Measurements from ENCODE around the gene ZFYVE9.
"Not testable (repeated sequence)": the region's sequence is repeated elsewhere in the genome, so short reads cannot be mapped to it uniquely, and the experiment has no call there.

ZFYVE9 gene

DNA sequence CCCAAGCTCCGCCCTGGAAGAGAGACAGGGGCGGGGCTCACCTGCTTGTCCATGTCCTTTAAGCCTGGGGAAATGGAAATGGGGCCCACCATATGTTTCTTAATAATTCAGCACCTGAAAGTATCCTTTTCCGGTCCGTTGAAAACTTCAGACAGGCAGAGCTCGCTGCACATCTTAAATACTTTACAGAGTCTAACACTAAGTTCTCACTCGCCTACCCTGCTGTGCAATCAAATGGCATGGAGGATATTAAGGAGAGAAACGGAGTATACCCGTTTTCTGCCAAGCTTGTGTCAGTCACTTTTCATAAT, 224.6 kb downstream of the ZFYVE9 start:
- H3K4me3 ChIP-seq (ENCODE audit: low read depth, low read length) = peak overlapping the region; percentile 94
- DNase-seq (ENCODE audit: low read depth) = no peak
- TF ChIP-seq, protein P1, sequence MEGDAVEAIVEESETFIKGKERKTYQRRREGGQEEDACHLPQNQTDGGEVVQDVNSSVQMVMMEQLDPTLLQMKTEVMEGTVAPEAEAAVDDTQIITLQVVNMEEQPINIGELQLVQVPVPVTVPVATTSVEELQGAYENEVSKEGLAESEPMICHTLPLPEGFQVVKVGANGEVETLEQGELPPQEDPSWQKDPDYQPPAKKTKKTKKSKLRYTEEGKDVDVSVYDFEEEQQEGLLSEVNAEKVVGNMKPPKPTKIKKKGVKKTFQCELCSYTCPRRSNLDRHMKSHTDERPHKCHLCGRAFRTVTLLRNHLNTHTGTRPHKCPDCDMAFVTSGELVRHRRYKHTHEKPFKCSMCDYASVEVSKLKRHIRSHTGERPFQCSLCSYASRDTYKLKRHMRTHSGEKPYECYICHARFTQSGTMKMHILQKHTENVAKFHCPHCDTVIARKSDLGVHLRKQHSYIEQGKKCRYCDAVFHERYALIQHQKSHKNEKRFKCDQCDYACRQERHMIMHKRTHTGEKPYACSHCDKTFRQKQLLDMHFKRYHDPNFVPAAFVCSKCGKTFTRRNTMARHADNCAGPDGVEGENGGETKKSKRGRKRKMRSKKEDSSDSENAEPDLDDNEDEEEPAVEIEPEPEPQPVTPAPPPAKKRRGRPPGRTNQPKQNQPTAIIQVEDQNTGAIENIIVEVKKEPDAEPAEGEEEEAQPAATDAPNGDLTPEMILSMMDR (IDR thresholded peaks at IDR 0.05; ENCODE audit: insufficient read depth, low read depth, low read length, missing control alignments) = no peak

DNA sequence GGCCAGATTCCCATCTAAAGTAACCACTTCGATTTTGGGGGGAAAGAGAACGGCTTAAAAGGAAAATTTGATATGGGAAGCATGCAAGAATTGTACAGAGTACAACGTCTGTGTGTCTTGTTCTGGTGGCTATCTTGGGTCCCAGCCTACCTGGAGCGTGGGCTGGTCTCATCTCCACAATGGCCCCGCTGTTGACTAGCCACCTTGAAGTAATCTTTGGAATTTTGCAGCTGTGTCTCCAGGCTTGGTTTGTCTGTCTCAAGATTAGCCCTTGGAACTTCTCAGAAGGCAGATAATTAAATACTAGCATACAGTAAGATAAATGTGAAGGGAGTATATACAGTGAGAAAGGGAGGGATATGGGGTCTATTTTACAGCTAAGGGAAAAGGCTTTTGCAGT, 225.4 kb downstream of the ZFYVE9 start:
- no peak for DNase-seq (ENCODE audit: low read depth)
- no peak overlapping the region for H3K4me3 ChIP-seq (ENCODE audit: low read depth, low read length)
- TF ChIP-seq, protein P1 (IDR thresholded peaks at IDR 0.05; ENCODE audit: insufficient read depth, low read depth, low read length, missing control alignments) = no peak

DNA sequence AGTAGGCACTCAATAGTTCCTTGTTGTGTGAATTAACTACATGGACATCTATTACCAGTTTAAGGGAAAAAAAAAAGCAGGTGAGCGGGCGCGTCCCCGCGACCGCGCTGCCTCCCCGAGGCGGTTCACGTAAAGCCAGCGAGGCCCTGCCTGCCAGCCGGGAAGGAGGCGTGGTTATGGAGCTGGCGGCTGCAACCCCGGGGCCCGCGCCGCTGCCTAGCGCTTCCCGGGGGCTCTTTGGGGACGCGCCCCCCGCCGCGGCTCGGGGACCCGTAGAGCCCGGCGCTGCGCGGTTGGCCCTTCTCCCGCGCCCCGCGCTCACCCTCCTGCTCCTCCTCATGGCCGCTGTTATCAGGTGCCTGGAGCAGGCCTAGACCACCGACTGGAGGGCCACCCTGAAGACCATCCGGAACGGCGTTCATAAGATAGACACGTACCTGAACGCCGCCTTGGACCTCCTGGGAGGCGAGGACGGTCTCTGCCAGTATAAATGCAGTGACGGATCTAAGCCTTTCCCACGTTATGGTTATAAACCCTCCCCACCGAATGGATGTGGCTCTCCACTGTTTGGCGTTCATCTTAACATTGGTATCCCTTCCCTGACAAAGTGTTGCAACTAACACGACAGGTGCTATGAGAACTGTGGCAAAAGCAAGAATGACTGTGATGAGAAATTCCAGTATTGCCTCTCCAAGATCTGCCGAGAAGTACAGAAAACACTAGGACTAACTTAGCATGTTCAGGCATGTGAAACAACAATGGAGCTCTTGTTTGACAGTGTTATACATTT, 226.7 kb downstream of the ZFYVE9 start:
- TF ChIP-seq, protein P1 (IDR thresholded peaks at IDR 0.05; ENCODE audit: insufficient read depth, low read depth, low read length, missing control alignments) = no peak
- H3K4me3 ChIP-seq (ENCODE audit: low read depth, low read length) = peak overlapping the region; percentile 33
- peak; percentile 56 for DNase-seq (ENCODE audit: low read depth)

DNA sequence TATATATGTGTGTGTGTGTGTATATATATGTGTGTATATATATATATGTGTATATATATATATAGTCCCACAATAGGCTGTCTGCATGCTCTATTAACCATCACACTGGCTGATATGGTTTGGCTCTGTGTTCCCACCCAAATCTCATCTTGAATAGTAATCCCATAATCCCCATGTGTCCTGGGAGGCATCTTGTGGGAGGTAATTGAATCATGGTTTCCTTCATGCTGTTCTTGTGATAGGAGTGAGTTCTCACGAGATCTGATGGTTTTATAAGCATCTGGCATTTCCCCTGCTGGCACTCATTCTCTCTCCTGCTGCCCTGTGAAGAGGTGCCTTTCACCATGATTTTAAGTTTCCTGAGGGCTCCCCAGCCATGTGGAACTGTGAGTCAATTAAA, 228.0 kb downstream of the ZFYVE9 start:
- DNase-seq (ENCODE audit: low read depth); H3K4me3 ChIP-seq (ENCODE audit: low read depth, low read length): not testable (repeated sequence)

DNA sequence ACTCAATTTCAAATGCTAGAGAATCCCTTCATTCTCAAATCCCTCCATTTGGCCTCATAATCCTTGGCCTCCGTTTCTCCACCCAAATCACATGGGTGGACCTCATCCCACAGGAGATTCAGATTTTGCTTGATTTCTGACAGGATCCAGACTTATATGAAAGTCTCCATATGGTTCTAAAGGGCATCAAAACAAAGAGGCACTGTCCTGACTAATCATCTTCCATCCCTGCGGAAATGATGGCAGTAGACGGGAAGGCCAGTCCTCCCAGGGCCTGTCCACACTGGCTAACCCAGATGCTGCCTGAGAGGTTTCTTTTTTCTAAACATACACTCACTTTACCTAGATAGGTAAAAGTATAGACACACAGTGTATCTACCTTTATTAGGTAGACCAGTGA, 243.5 kb downstream of the ZFYVE9 start:
- DNase-seq (ENCODE audit: low read depth) = no peak
- H3K4me3 ChIP-seq (ENCODE audit: low read depth, low read length) = no peak overlapping the region
- TF ChIP-seq, protein P1 (IDR thresholded peaks at IDR 0.05; ENCODE audit: insufficient read depth, low read depth, low read length, missing control alignments) = no peak

DNA sequence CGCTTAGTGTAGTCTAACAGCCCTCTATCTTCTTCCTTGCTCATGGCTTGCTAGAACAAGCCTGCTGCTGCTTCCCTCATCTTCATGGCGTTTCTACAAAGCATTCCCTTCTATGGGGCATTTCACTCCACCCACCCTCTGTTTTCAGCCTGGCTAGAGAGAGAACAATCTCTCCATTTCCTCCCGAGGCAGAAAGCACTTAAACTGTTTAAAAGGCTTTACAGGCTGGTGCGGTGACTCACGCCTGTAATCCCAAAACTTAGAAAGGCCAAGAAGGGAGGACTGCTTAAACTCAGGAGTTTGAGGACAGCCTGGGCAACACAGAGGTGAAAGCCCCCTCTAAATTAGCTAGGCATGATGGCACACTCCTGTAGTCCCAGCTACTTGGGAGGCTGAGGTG, 244.6 kb downstream of the ZFYVE9 start:
- H3K4me3 ChIP-seq (ENCODE audit: low read depth, low read length) = no peak overlapping the region
- TF ChIP-seq, protein P1 (IDR thresholded peaks at IDR 0.05; ENCODE audit: insufficient read depth, low read depth, low read length, missing control alignments) = no peak
- DNase-seq (ENCODE audit: low read depth) = no peak

DNA sequence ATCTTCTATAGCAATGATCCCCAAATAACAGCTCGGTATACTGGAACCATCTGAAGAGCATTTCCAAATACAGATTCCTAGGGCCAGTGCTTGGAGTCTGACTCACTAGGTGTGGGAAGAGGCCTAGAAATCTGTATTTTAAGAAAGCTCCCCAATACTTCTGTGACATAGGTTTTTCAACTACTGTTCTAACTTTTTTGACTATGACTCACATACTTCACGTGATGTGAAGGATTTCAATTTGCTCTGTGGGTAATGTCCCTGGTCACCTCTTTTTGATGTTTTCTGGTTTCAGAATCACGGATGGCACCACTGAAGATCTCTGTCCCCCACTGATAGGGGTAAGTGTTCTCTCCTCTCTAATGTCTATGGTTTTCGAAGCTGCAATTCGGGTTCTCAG, 251.3 kb downstream of the ZFYVE9 start:
- H3K4me3 ChIP-seq (ENCODE audit: low read depth, low read length) = no peak overlapping the region
- DNase-seq (ENCODE audit: low read depth) = no peak
- TF ChIP-seq, protein P1 (IDR thresholded peaks at IDR 0.05; ENCODE audit: insufficient read depth, low read depth, low read length, missing control alignments) = no peak
